Activated B cell treated with CpG ODN at 0.5 μM for 24 hours (primary cell): ENCODE results near the gene CSNK2A1. TPM values are rescaled to one million over a fixed set of nuclear protein-coding genes. Genes with fewer than 3 reads are reported as not detected.
A peak's percentile ranks its signal among the peaks of the same experiment; 100 is the strongest.

Experiments
- ATAC-seq: fragments of 200-7000 bp; cut with Tn5 transposase; one replicate; pipeline ENCODE4 v1.10.0; 2021; ENCODE audit warnings: low read depth, mild to moderate bottlenecking, moderate library complexity
- CTCF ChIA-PET: fragments of 350-600 bp; sonication (Branson Sonifier 250); formaldehyde crosslinking; loops from one replicate; lab custom pipeline; 2021; ENCODE audit warnings: antibody characterized with exemption; lab: Charles Lee
- POLR2A ChIA-PET: fragments of 350-600 bp; sonication (Branson Sonifier 250); formaldehyde crosslinking; loops from one replicate; lab custom pipeline; 2021; ENCODE audit warnings: antibody characterized with exemption; lab: Charles Lee
- DNase-seq: peaks from one replicate; pipeline ENCODE4 v3.0.0; 2022
- H3K27ac Mint-ChIP-seq: one replicate; pipeline ENCODE4 v1.8.0; 2020; ENCODE audit warnings: mixed read lengths
- H3K27me3 Mint-ChIP-seq: one replicate; pipeline ENCODE4 v1.8.0; 2021; ENCODE audit warnings: mixed read lengths
- H3K36me3 Mint-ChIP-seq: one replicate; pipeline ENCODE4 v1.8.0; 2021; ENCODE audit warnings: low read depth, mixed read lengths
- H3K4me1 Mint-ChIP-seq: one replicate; pipeline ENCODE4 v1.8.0; 2021; ENCODE audit warnings: mixed read lengths
- H3K4me3 Mint-ChIP-seq: one replicate; pipeline ENCODE4 v1.8.0; 2020; ENCODE audit warnings: mild to moderate bottlenecking, mixed read lengths
- H3K9me3 Mint-ChIP-seq: one replicate; pipeline ENCODE4 v1.8.0; 2020; ENCODE audit warnings: mixed read lengths
- CTCF ChIP-seq: fragments of 200-600 bp; IDR thresholded peaks from one replicate; pipeline ENCODE4 v1.8.0; 2022; ENCODE audit warnings: antibody characterized with exemption, mild to moderate bottlenecking
- intact Hi-C: fragments of 100-400 bp; cut with micrococcal nuclease; formaldehyde crosslinking; loops from one replicate; pipeline ENCODE4 v1.15.1; 2024
- total RNA-seq: library from RNA; stranded (reverse); gene quantifications from 2 replicates; pipeline ENCODE4 v1.2.3, GENCODE V29; 2022

CSNK2A1 gene
- total RNA-seq, 1 donor from 2014 or later: 140 TPM

DNA sequence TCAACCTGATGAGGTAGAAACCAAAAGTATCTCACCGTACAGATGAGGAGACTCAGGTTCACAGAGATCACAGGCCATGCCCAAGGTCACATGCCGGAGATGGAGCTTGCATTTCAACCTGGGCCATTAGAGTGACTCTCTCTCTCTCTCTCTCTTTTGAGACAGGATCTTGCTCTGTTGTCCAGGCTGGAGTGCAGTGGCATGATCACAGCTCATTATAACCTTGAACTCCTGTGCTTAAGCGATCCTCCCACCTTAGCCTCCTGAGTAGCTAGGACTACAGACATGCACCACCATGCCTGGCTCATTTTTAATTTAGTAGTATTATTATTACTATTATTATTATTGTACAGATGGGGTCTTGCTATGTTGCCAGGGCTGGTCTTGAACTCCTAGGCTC is 2.8 kb upstream of the CSNK2A1 start:
- H3K36me3 Mint-ChIP-seq: peaks cover 9% of the 10 kb centered on the region
- H3K27ac Mint-ChIP-seq: no peak overlapping the region
- ChIA-PET POLR2A (no interaction called here), CTCF (no interaction called here)
- DNase-seq: no peak
- peaks cover 30% of the 10 kb centered on the region for H3K4me1 Mint-ChIP-seq
- TF ChIP-seq CTCF: no peak
- H3K9me3 Mint-ChIP-seq: no peaks in the 10 kb centered on the region
- intact Hi-C loops: no loop called here
- no peak overlapping the region for H3K4me3 Mint-ChIP-seq
- no peak for ATAC-seq
- H3K27me3 Mint-ChIP-seq: peaks cover 13% of the 10 kb centered on the region

GRCh38 chr20:544153-544725 is 649 bp upstream of the CSNK2A1 start:
- H3K4me1 Mint-ChIP-seq: peaks cover 50% of the 10 kb centered on the region
- no peak for TF ChIP-seq CTCF
- CTCF ChIA-PET: interaction anchor here (1.5 to 1.6 kb wide), 2 partner anchors 101 to 190 kb away, joined by 3 to 4 read pairs; no protein-coding TSS in a partner anchor
- no peaks in the 10 kb centered on the region for H3K27me3 Mint-ChIP-seq
- ATAC-seq: no peak
- peak overlapping the region; percentile 96 for H3K4me3 Mint-ChIP-seq
- no peak for DNase-seq
- peaks cover 16% of the 10 kb centered on the region for H3K36me3 Mint-ChIP-seq
- POLR2A ChIA-PET: interaction anchor here (1.0 to 2.7 kb wide), 4 partner anchors 137 to 290 kb away, joined by 4 to 13 read pairs (median 11); partner anchors contain the start of genes FAM110A, RBCK1 and TRIB3
- intact Hi-C loops: loop anchor here (1.0 to 5.0 kb wide), 3 partner anchors 197 to 923 kb away; partner anchors contain the start of genes FAM110A, NRSN2 and NSFL1C
- H3K9me3 Mint-ChIP-seq: peaks cover 2% of the 10 kb centered on the region
- peak overlapping the region; percentile 99 for H3K27ac Mint-ChIP-seq

- H3K4me3 Mint-ChIP-seq: peak overlapping the region; percentile 96
- no peak for DNase-seq
- intact Hi-C loops: loop anchor here (1.0 to 5.0 kb wide), 8 partner anchors 81 to 924 kb away; partner anchors contain the start of genes NRSN2, NSFL1C, PSMF1 and RBCK1
- ATAC-seq: peak; percentile 5
- H3K4me1 Mint-ChIP-seq: peaks cover 63% of the 10 kb centered on the region
- ChIA-PET POLR2A (interaction anchor here (0.6 to 2.7 kb wide), 11 partner anchors 81 to 291 kb away, joined by 3 to 13 read pairs (median 4); partner anchors contain the start of genes FAM110A, RBCK1, TBC1D20 and TRIB3), CTCF (interaction anchor here (1.5 kb wide), 1 partner anchor 188 kb away, joined by 3 read pairs; no protein-coding TSS in a partner anchor)
- H3K9me3 Mint-ChIP-seq: peaks cover 2% of the 10 kb centered on the region
- peaks cover 16% of the 10 kb centered on the region for H3K36me3 Mint-ChIP-seq
- no peak for TF ChIP-seq CTCF
- H3K27me3 Mint-ChIP-seq: no peaks in the 10 kb centered on the region
- peak overlapping the region; percentile 99 for H3K27ac Mint-ChIP-seq
Measured at GRCh38 chr20:542777-543368, 717 bp downstream of the CSNK2A1 start.

DNA sequence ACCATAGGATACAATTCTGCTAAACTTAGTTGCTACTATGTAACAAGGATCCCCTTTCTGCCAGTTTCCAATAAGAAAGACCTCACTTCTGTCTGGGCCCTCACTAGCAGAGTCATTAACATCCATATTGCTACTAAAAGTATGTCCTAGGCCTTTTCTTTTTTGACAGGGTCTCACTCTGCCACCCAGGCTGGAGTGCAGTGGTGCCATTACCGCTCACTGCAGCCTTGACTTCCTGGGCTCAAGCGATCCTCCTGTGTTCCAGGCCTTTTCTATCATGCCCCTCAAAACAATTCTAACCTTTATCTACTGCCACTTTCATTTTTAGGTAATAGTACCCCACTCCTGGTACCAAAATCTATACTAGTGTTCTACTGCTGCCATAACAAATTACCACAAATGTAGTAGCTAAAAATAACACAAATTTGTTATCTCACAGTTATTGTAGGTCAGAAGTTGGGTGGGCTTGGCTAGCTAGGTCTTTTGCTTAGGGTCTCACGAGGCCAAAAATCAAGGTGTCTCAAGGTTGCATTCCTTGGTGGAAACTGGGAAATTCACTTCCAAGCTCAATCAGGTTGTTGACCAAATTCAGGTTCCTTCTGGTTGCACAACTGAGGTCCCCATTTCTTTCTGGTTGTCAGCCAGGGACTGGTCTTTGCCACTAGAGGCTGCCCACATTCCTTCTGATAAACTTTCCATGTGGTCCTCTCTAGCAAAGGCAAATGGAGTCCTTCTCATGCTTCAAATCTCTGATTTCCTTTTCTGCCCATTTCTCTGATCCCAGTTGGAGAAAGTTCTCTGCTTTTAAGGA is 3.0 kb downstream of the CSNK2A1 start:
- CTCF ChIA-PET: no interaction called here
- Mint-ChIP-seq H3K4me3 (no peak overlapping the region), H3K27ac (no peak overlapping the region), H3K9me3 (peaks cover 2% of the 10 kb centered on the region), H3K4me1 (peaks cover 86% of the 10 kb centered on the region), H3K36me3 (peaks cover 17% of the 10 kb centered on the region), H3K27me3 (no peaks in the 10 kb centered on the region)
- no peak for TF ChIP-seq CTCF
- no peak for ATAC-seq
- no peak for DNase-seq
- POLR2A ChIA-PET: no interaction called here
- intact Hi-C loops: loop anchor here (5.0 kb wide), 2 partner anchors 193 to 927 kb away; partner anchors contain the start of genes NRSN2 and NSFL1C
